Mesenchymal stem cell (in vitro differentiated cells and primary cell): ENCODE results near the gene TTC21B.

Experiments
- DNase-seq: peaks from one replicate; pipeline ENCODE4 v3.0.0-alpha.2; 2013
- H2AFZ ChIP-seq: one replicate; pipeline ENCODE4 v1.6.1; 2013; ENCODE audit warnings: low read depth, mild to moderate bottlenecking, control low read depth, inconsistent platforms, low read length, moderate library complexity
- H2AK5ac ChIP-seq: 2 replicates; pipeline ENCODE4 v1.6.1; 2013; ENCODE audit warnings: low read length, moderate library complexity, mild to moderate bottlenecking, inconsistent platforms; ENCODE audit not compliant: severe bottlenecking
- H2BK120ac ChIP-seq: one replicate; pipeline ENCODE4 v1.6.1; 2013; ENCODE audit warnings: low read depth, mild to moderate bottlenecking, inconsistent platforms, low read length, moderate library complexity
- H2BK12ac ChIP-seq, 2 experiments: one replicate each; pipeline ENCODE4 v1.6.1; 2013; ENCODE audit warnings: inconsistent platforms in 2 of 2, low read length in 2 of 2, mild to moderate bottlenecking in 2 of 2, moderate library complexity in 2 of 2, control low read depth in 1 of 2
- H2BK15ac ChIP-seq: one replicate; pipeline ENCODE4 v1.6.1; 2013; ENCODE audit warnings: mild to moderate bottlenecking, low read depth, inconsistent platforms; ENCODE audit not compliant: poor library complexity, severe bottlenecking
- H2BK5ac ChIP-seq: 2 replicates; pipeline ENCODE4 v1.6.1; 2013; ENCODE audit warnings: low read depth, mild to moderate bottlenecking, low read length, control low read depth, inconsistent platforms; ENCODE audit not compliant: poor library complexity, severe bottlenecking
- H3K14ac ChIP-seq, 2 experiments: one replicate each; pipeline ENCODE4 v1.6.1; 2013; ENCODE audit warnings: inconsistent platforms in 2 of 2, low read length in 2 of 2, control low read depth in 1 of 2, mild to moderate bottlenecking in 1 of 2, moderate library complexity in 1 of 2
- H3K18ac ChIP-seq, 2 experiments: one replicate each; pipeline ENCODE4 v1.6.1; 2013; ENCODE audit warnings: inconsistent platforms in 2 of 2, low read length in 2 of 2, control low read depth in 1 of 2, low read depth in 1 of 2, mild to moderate bottlenecking in 1 of 2
- H3K23ac ChIP-seq, 2 experiments: one replicate each; pipeline ENCODE4 v1.6.1; 2013; ENCODE audit warnings: inconsistent platforms in 2 of 2, low read length in 2 of 2, mild to moderate bottlenecking in 2 of 2, moderate library complexity in 2 of 2, control low read depth in 1 of 2
- H3K27ac ChIP-seq: 2 replicates; pipeline ENCODE4 v1.5.1; 2013; ENCODE audit warnings: mild to moderate bottlenecking, moderate library complexity, low read length, control low read depth, inconsistent platforms; ENCODE audit not compliant: poor library complexity, severe bottlenecking
- H3K27me3 ChIP-seq, 2 experiments: 2 replicates each; pipeline versions ENCODE4 v1.6.1 to v1.7.0; 2013; ENCODE audit warnings: low read length in 2 of 2, mild to moderate bottlenecking in 2 of 2, moderate library complexity in 2 of 2, control low read depth in 1 of 2, inconsistent platforms in 1 of 2; ENCODE audit not compliant: control insufficient read depth in 1 of 2, insufficient read depth in 1 of 2
- H3K36me3 ChIP-seq, 2 experiments: 2 replicates each; pipeline versions ENCODE4 v1.6.1 to v1.7.0; 2013; ENCODE audit warnings: low read length in 2 of 2, control low read depth in 1 of 2, inconsistent platforms in 1 of 2, low read depth in 1 of 2, mild to moderate bottlenecking in 1 of 2; ENCODE audit not compliant: insufficient read depth in 2 of 2, control insufficient read depth in 1 of 2
- H3K4ac ChIP-seq, 2 experiments: one replicate each; pipeline ENCODE4 v1.6.1; 2013; ENCODE audit warnings: inconsistent platforms in 2 of 2, low read length in 2 of 2, mild to moderate bottlenecking in 2 of 2, moderate library complexity in 2 of 2, control low read depth in 1 of 2, low read depth in 1 of 2
- H3K4me1 ChIP-seq: 2 replicates; pipeline ENCODE4 v1.6.1; 2013; ENCODE audit warnings: low read depth, low read length, control low read depth; ENCODE audit not compliant: control insufficient read depth, insufficient read depth
- H3K4me2 ChIP-seq: 2 replicates; pipeline ENCODE4 v1.6.1; 2013; ENCODE audit warnings: low read length, mild to moderate bottlenecking, inconsistent platforms; ENCODE audit not compliant: poor library complexity, severe bottlenecking
- H3K4me3 ChIP-seq, 2 experiments: 2 replicates each; pipeline versions ENCODE4 v1.5.1 to v1.7.0; 2013; ENCODE audit warnings: low read length in 2 of 2, mild to moderate bottlenecking in 2 of 2, control low read depth in 1 of 2, low read depth in 1 of 2; ENCODE audit not compliant: insufficient read depth in 1 of 2
- H3K79me1 ChIP-seq: replicated peaks from 2 replicates; pipeline ENCODE4 v1.6.1; 2013; ENCODE audit warnings: mild to moderate bottlenecking, control low read depth, low read length, inconsistent platforms; ENCODE audit not compliant: poor library complexity, severe bottlenecking
- H3K9ac ChIP-seq: 2 replicates; pipeline ENCODE4 v1.7.0; 2013; ENCODE audit warnings: mild to moderate bottlenecking, low read length, moderate library complexity
- H3K9me3 ChIP-seq: 2 replicates; pipeline ENCODE4 v1.7.0; 2013; ENCODE audit warnings: mild to moderate bottlenecking, low read length; ENCODE audit not compliant: control insufficient read depth
- H4K8ac ChIP-seq: one replicate; pipeline ENCODE4 v1.6.1; 2013; ENCODE audit warnings: inconsistent platforms, mild to moderate bottlenecking, low read length, moderate library complexity
- H4K91ac ChIP-seq: one replicate; pipeline ENCODE4 v1.6.1; 2013; ENCODE audit warnings: mild to moderate bottlenecking, low read length, inconsistent platforms
- WGBS: methylation state at CpG from one replicate; pipeline ENCODE4 v1.1.7; 2013; ENCODE audit warnings: mixed read lengths; 5-methylcytosine and 5-hydroxymethylcytosine counted together

Gene TTC21B

GRCh38 chr2:165871025-165871424 is 82.6 kb downstream of the TTC21B start:
- no peaks in the 10 kb centered on the region for H3K27me3 ChIP-seq
- H3K4me2 ChIP-seq: no peak overlapping the region
- no peaks in the 10 kb centered on the region for H3K9me3 ChIP-seq
- H2AK5ac ChIP-seq: no peak overlapping the region
- H3K27ac ChIP-seq: no peak overlapping the region
- H2BK12ac ChIP-seq: no peak overlapping the region
- no peaks in the 10 kb centered on the region for H3K36me3 ChIP-seq
- no peak overlapping the region for H2BK120ac ChIP-seq
- DNase-seq: no peak
- no peak overlapping the region for H2BK5ac ChIP-seq
- no peaks in the 10 kb centered on the region for H3K4me1 ChIP-seq
- H3K79me1 ChIP-seq: no peaks in the 10 kb centered on the region
- no peak overlapping the region for H3K18ac ChIP-seq
- H4K8ac ChIP-seq: no peak overlapping the region
- no peak overlapping the region for H2BK15ac ChIP-seq
- no peak overlapping the region for H3K23ac ChIP-seq
- H3K9ac ChIP-seq: no peak overlapping the region
- no peak overlapping the region for H4K91ac ChIP-seq
- H3K4ac ChIP-seq: no peak overlapping the region
- no peak overlapping the region for H3K14ac ChIP-seq
- WGBS: 95% methylated on average over 2 of the region's 2 CpGs
- no peak overlapping the region for H3K4me3 ChIP-seq
- H2AFZ ChIP-seq: no peak overlapping the region

GRCh38 chr2:165870346-165870745 is 83.2 kb downstream of the TTC21B start:
- no peak overlapping the region for H2BK15ac ChIP-seq
- H3K79me1 ChIP-seq: no peaks in the 10 kb centered on the region
- no peak overlapping the region for H2AK5ac ChIP-seq
- no peak overlapping the region for H3K14ac ChIP-seq
- no peak overlapping the region for H2AFZ ChIP-seq
- no peak overlapping the region for H3K9ac ChIP-seq
- H4K8ac ChIP-seq: no peak overlapping the region
- no peaks in the 10 kb centered on the region for H3K36me3 ChIP-seq
- H4K91ac ChIP-seq: no peak overlapping the region
- H2BK12ac ChIP-seq: no peak overlapping the region
- no peak overlapping the region for H2BK120ac ChIP-seq
- H3K23ac ChIP-seq: no peak overlapping the region
- H3K4me3 ChIP-seq: no peak overlapping the region
- H3K4ac ChIP-seq: no peak overlapping the region
- no peak overlapping the region for H2BK5ac ChIP-seq
- WGBS: 98% methylated on average over 6 of the region's 6 CpGs
- no peaks in the 10 kb centered on the region for H3K27me3 ChIP-seq
- no peak overlapping the region for H3K4me2 ChIP-seq
- no peak overlapping the region for H3K27ac ChIP-seq
- H3K4me1 ChIP-seq: no peaks in the 10 kb centered on the region
- no peak for DNase-seq
- H3K18ac ChIP-seq: no peak overlapping the region
- H3K9me3 ChIP-seq: no peaks in the 10 kb centered on the region

- Histone ChIP-seq H2AFZ (no peak overlapping the region), H2AK5ac (no peak overlapping the region), H3K9me3 (no peaks in the 10 kb centered on the region), H3K27me3 (no peaks in the 10 kb centered on the region), H2BK5ac (no peak overlapping the region), H4K8ac (no peak overlapping the region), H3K4me2 (no peak overlapping the region), H3K4me1 (no peaks in the 10 kb centered on the region), H3K4me3 (no peak overlapping the region), H2BK120ac (no peak overlapping the region), H3K23ac (no peak overlapping the region), H3K79me1 (no peaks in the 10 kb centered on the region), H2BK15ac (no peak overlapping the region), H3K14ac (no peak overlapping the region), H3K9ac (no peak overlapping the region), H3K4ac (no peak overlapping the region), H3K27ac (no peak overlapping the region), H2BK12ac (no peak overlapping the region), H3K18ac (no peak overlapping the region), H3K36me3 (peaks cover 0 to under 1% of the 10 kb centered on the region in 2 experiments), H4K91ac (no peak overlapping the region)
- DNase-seq: no peak
- WGBS: 100% methylated on average over 3 of the region's 4 CpGs
These were observed 85.4 kb downstream of the TTC21B start for GRCh38 chr2:165868211-165868610.

GRCh38 chr2:165864296-165864695 is 89.3 kb downstream of the TTC21B start:
- Histone ChIP-seq H3K9ac (no peak overlapping the region), H3K9me3 (peaks cover 3% of the 10 kb centered on the region)

More at GRCh38 chr2:165864296-165864695, 89.3 kb downstream of the TTC21B start:
- H3K4ac ChIP-seq: no peak overlapping the region
- 100% methylated on average over 1 of the region's 6 CpGs for WGBS
- no peaks in the 10 kb centered on the region for H3K79me1 ChIP-seq
- H4K8ac ChIP-seq: no peak overlapping the region
- H3K27ac ChIP-seq: no peak overlapping the region
- H2BK5ac ChIP-seq: no peak overlapping the region
- H3K14ac ChIP-seq: no peak overlapping the region
- H3K18ac ChIP-seq: no peak overlapping the region
- H2BK12ac ChIP-seq: no peak overlapping the region
- no peak overlapping the region for H2AK5ac ChIP-seq
- H3K36me3 ChIP-seq: peaks cover 0 to 4% of the 10 kb centered on the region in 2 experiments
- H3K4me3 ChIP-seq: no peak overlapping the region
- no peak overlapping the region for H3K4me2 ChIP-seq
- no peak overlapping the region for H4K91ac ChIP-seq
- H2BK120ac ChIP-seq: no peak overlapping the region
- no peaks in the 10 kb centered on the region for H3K27me3 ChIP-seq
- H3K4me1 ChIP-seq: no peaks in the 10 kb centered on the region
- H2AFZ ChIP-seq: no peak overlapping the region
- no peak overlapping the region for H2BK15ac ChIP-seq
- H3K23ac ChIP-seq: no peak overlapping the region
- DNase-seq: no peak
